Effector memory CD4-positive, alpha-beta T cell (primary cell): ENCODE results near the gene MIXL1.
"Not testable (repeated sequence)": the region's sequence is repeated elsewhere in the genome, so short reads cannot be mapped to it uniquely, and the experiment has no call there.

ENCODE experiments used
- DNase-seq, 3 donors: peaks; one replicate each; pipeline ENCODE4 v3.0.0-alpha.2; 2020
- H3K27ac ChIP-seq: 2 replicates; pipeline ENCODE4 v1.7.0; 2013; ENCODE audit warnings: mild to moderate bottlenecking, low read length, moderate library complexity; ENCODE audit not compliant: insufficient read depth, poor library complexity, severe bottlenecking
- H3K27me3 ChIP-seq: replicated peaks from 2 replicates; pipeline ENCODE4 v1.7.0; 2013; ENCODE audit warnings: mild to moderate bottlenecking, low read length; ENCODE audit not compliant: insufficient read depth, control insufficient read depth, poor library complexity, severe bottlenecking
- H3K36me3 ChIP-seq: 2 replicates; pipeline ENCODE4 v1.7.0; 2013; ENCODE audit warnings: mild to moderate bottlenecking, low read length, moderate library complexity; ENCODE audit not compliant: control insufficient read depth, insufficient read depth
- H3K4me1 ChIP-seq: 2 replicates; pipeline ENCODE4 v1.7.0; 2013; ENCODE audit warnings: low read length, mild to moderate bottlenecking; ENCODE audit not compliant: control insufficient read depth, insufficient read depth, poor library complexity, severe bottlenecking
- H3K4me3 ChIP-seq: 2 replicates; pipeline ENCODE4 v1.7.0; 2013; ENCODE audit warnings: low read length, low read depth, mild to moderate bottlenecking; ENCODE audit not compliant: insufficient read depth, poor library complexity, severe bottlenecking
- H3K9me3 ChIP-seq: 2 replicates; pipeline ENCODE4 v1.7.0; 2013; ENCODE audit warnings: mild to moderate bottlenecking, low read length, moderate library complexity; ENCODE audit not compliant: control insufficient read depth

MIXL1 gene

DNA sequence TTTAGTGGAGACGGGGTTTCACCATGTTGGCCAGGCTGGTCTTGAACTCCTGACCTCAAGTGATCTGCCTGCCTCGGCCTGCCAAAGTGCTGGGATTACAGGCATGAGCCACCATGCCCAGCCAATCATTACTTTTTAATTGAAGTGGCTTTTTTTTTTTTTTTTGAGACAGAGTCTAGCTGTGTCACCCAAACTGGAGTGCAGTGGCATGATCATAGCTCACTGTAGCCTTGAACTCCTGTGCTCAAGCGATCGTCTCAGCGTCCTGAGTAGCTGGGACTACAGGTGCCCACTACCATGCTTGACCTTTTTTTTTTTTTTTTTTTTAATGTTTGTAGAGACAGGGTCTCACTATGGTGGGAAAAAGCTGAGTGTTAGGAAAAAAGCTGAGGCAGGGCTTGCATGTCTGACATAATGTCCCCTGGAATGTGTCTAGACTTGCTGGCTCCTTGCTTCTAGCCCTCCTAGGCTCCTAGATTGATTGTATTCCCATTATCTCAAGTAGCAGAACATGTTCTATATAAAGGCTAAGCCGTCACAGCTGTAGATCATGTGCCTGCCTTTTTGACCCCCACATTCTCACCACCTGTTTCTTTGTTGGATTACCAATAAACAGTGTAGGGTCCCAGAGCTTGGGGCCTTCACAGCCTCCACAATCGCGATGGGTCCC lies 48.9 kb downstream of the MIXL1 start:
- H3K27ac ChIP-seq, H3K4me1 ChIP-seq, H3K36me3 ChIP-seq, H3K27me3 ChIP-seq, H3K9me3 ChIP-seq, DNase-seq, H3K4me3 ChIP-seq: not testable (repeated sequence)

DNA sequence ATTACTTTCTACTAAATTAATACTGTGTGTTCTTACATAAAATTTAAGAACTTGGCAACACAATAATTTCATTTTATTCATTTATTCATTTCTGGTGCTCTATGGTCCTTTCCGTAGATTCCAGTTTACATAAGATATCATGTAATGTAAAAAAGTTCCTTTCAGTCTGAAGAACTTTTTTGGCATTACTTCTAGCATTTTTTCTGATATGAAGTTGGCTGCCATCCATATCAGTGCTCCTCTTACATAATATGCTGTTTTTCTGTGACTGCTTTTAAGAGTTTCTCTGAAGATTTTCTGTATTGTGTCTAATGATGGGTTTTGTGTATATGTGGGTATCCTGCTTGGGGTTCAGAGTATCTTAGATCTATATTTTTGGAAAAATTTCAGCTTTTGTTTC lies 50.7 kb downstream of the MIXL1 start:
- no peak for DNase-seq
- H3K27ac ChIP-seq = no peak overlapping the region
- no peaks in the 10 kb centered on the region for H3K4me1 ChIP-seq
- H3K36me3 ChIP-seq = no peaks in the 10 kb centered on the region
- H3K4me3 ChIP-seq = no peak overlapping the region
- H3K27me3 ChIP-seq = no peaks in the 10 kb centered on the region
- H3K9me3 ChIP-seq = no peaks in the 10 kb centered on the region

DNA sequence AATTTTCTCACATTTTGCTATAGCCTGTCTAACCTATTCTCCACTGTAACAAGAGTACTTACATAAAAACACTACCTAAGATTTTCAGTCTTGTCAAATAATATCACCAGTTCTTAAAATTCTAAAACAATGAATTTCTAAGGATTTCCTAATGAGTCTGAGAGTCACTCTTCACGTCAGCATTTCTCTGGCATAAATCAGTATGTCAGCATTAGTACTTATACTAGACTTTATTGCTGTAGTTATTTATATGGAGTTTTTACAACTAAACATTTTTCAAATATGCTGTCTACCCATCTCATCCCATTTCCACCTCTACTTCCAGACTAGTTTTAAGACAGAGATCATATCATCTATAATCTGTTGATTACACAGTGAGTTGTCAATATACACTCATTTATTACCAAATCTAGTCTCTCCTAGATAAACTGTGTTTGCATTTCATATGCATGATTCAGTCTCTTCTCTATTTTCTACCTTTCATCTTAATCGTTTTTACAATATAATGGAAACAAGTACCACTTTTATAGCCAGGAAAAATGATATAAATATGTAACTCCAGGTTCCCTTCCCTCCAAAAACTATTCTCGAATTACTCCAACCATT lies 52.7 kb downstream of the MIXL1 start:
- Histone ChIP-seq H3K4me1 (no peaks in the 10 kb centered on the region), H3K27me3 (no peaks in the 10 kb centered on the region), H3K36me3 (no peaks in the 10 kb centered on the region), H3K4me3 (no peak overlapping the region), H3K27ac (no peak overlapping the region), H3K9me3 (no peaks in the 10 kb centered on the region)
- no peak for DNase-seq
